H1 (cell line): ENCODE results near the gene DPT. TPM values are rescaled to one million over a fixed set of nuclear protein-coding genes. Genes with fewer than 3 reads are reported as not detected.

Source experiments
- CTCF ChIA-PET: fragments of 300-600 bp; sonication (Branson Sonifier 250); formaldehyde crosslinking; loops from one replicate; lab custom pipeline; 2021; ENCODE audit not compliant: partially characterized antibody; lab: Charles Lee
- POLR2A ChIA-PET: fragments of 300-600 bp; sonication (Branson Sonifier 250); formaldehyde crosslinking; loops from one replicate; lab custom pipeline; 2021; ENCODE audit warnings: inconsistent platforms; ENCODE audit not compliant: partially characterized antibody; lab: Charles Lee
- DNase-seq, 2 experiments: peaks; one replicate each; pipeline versions ENCODE4 v3.0.0 to v3.0.0-alpha.2; 2010 to 2022; ENCODE audit warnings: low spot score in 2 of 2, low read depth in 1 of 2, mixed read lengths in 1 of 2
- FAIRE-seq: peaks from 2 replicates; lab custom pipeline; 2011; peaks lifted over from hg19 to GRCh38; lab: Jason Lieb, UNC
- H2AFZ ChIP-seq: 2 replicates; pipeline ENCODE4 v1.8.1; 2012; ENCODE audit warnings: low read length, inconsistent platforms
- H2AK5ac ChIP-seq: 2 replicates; pipeline ENCODE4 v1.6.1; 2013; ENCODE audit warnings: low read depth, low read length
- H2BK120ac ChIP-seq: replicated peaks from 2 replicates; pipeline ENCODE3; 2013; ENCODE audit warnings: low read depth, low read length, inconsistent platforms
- H2BK12ac ChIP-seq: 2 replicates; pipeline ENCODE4 v1.6.1; 2013; ENCODE audit warnings: low read depth, low read length
- H2BK15ac ChIP-seq: 2 replicates; pipeline ENCODE4 v1.6.1; 2013; ENCODE audit warnings: low read length
- H2BK20ac ChIP-seq: 2 replicates; pipeline ENCODE4 v1.6.1; 2013; ENCODE audit warnings: low read length
- H2BK5ac ChIP-seq: 2 replicates; pipeline ENCODE4 v1.6.1; 2013; ENCODE audit warnings: low read depth, low read length
- H3K14ac ChIP-seq: 2 replicates; pipeline ENCODE4 v1.6.1; 2013; ENCODE audit warnings: inconsistent platforms; ENCODE audit not compliant: insufficient read length
- H3K18ac ChIP-seq: 2 replicates; pipeline ENCODE4 v1.6.1; 2013; ENCODE audit warnings: low read length; ENCODE audit errors: extremely low read depth
- H3K23ac ChIP-seq: 2 replicates; pipeline ENCODE4 v1.6.1; 2013; ENCODE audit warnings: inconsistent platforms; ENCODE audit not compliant: insufficient read length
- H3K23me2 ChIP-seq: 2 replicates; pipeline ENCODE4 v1.6.1; 2013; ENCODE audit warnings: low read depth, low read length
- H3K27ac ChIP-seq: 2 replicates; pipeline ENCODE4 v1.6.1; 2011; ENCODE audit warnings: low read depth, low read length, inconsistent platforms
- H3K27me3 ChIP-seq, 4 experiments: replicated peaks in 1 of 4; 1 replicate in 1 of 4; 2 replicates in 3 of 4; pipeline versions ENCODE4 v1.6.1 to v1.8.1; 2011 to 2013; ENCODE audit warnings: low read length in 3 of 4, mild to moderate bottlenecking in 3 of 4, inconsistent platforms in 2 of 4, mixed read lengths in 2 of 4, moderate library complexity in 1 of 4; ENCODE audit not compliant: control insufficient read depth in 3 of 4, insufficient read depth in 3 of 4; ENCODE audit errors: extremely low read depth in 1 of 4
- H3K36me3 ChIP-seq, 4 experiments: 2 replicates each; pipeline versions ENCODE4 v1.6.1 to v1.8.1; 2011 to 2013; ENCODE audit warnings: mild to moderate bottlenecking in 4 of 4, low read length in 3 of 4, moderate library complexity in 2 of 4, control low read depth in 1 of 4, inconsistent platforms in 1 of 4; ENCODE audit not compliant: insufficient read depth in 4 of 4, control insufficient read depth in 2 of 4
- H3K4ac ChIP-seq: replicated peaks from 2 replicates; pipeline ENCODE3; 2013; ENCODE audit warnings: low read length, low read depth, mixed read lengths, inconsistent platforms; ENCODE audit not compliant: insufficient read length
- H3K4me1 ChIP-seq, 4 experiments: replicated peaks in 1 of 4; 1 replicate in 1 of 4; 2 replicates in 3 of 4; pipeline versions ENCODE4 v1.6.1 to v1.8.1; 2011 to 2013; ENCODE audit warnings: low read length in 3 of 4, inconsistent platforms in 2 of 4, mixed read lengths in 1 of 4; ENCODE audit not compliant: insufficient read depth in 4 of 4, control insufficient read depth in 3 of 4
- H3K4me2 ChIP-seq, 2 experiments: 2 replicates each; pipeline versions ENCODE4 v1.6.1 to v1.8.1; 2011 to 2013; ENCODE audit warnings: low read depth in 2 of 2, low read length in 2 of 2, control low read depth in 1 of 2, inconsistent platforms in 1 of 2, mild to moderate bottlenecking in 1 of 2; ENCODE audit not compliant: insufficient read depth in 1 of 2
- H3K4me3 ChIP-seq, 4 experiments: fragments of 200-600, 300-600 bp in 1 of 4; sonication (generic), shearing (Covaris generic), sonication (Bioruptor Twin) in 1 of 4; 2 replicates each; pipeline versions ENCODE4 v1.5.1 to v1.8.1; 2011 to 2016; ENCODE audit warnings: low read length in 4 of 4, low read depth in 3 of 4, control low read depth in 2 of 4, inconsistent platforms in 2 of 4, mild to moderate bottlenecking in 2 of 4, mixed read lengths in 1 of 4, moderate library complexity in 1 of 4; ENCODE audit not compliant: insufficient read depth in 2 of 4; ENCODE audit errors: extremely low read depth in 1 of 4
- H3K56ac ChIP-seq: replicated peaks from 2 replicates; pipeline ENCODE3; 2013; ENCODE audit warnings: low read depth, mild to moderate bottlenecking, mixed read lengths, low read length, inconsistent platforms; ENCODE audit not compliant: insufficient read length
- H3K79me1 ChIP-seq: 2 replicates; pipeline ENCODE4 v1.6.1; 2013; ENCODE audit warnings: low read depth, low read length, control low read depth
- H3K79me2 ChIP-seq, 2 experiments: 2 replicates each; pipeline versions ENCODE4 v1.6.1 to v1.8.1; 2012 to 2013; ENCODE audit warnings: low read length in 2 of 2, mild to moderate bottlenecking in 2 of 2, inconsistent platforms in 1 of 2; ENCODE audit not compliant: insufficient read depth in 2 of 2, control insufficient read depth in 1 of 2
- H3K9ac ChIP-seq, 4 experiments: replicated peaks in 1 of 4; 1 replicate in 1 of 4; 2 replicates in 3 of 4; pipeline versions ENCODE4 v1.6.1 to v1.8.1; 2011 to 2013; ENCODE audit warnings: low read depth in 3 of 4, low read length in 3 of 4, control low read depth in 2 of 4, mild to moderate bottlenecking in 2 of 4, moderate library complexity in 2 of 4, inconsistent platforms in 1 of 4; ENCODE audit errors: extremely low read depth in 1 of 4
- H3K9me3 ChIP-seq, 2 experiments: 2 replicates each; pipeline versions ENCODE4 v1.6.1 to v1.8.1; 2012 to 2013; ENCODE audit warnings: mild to moderate bottlenecking in 2 of 2, moderate library complexity in 2 of 2, control low read depth in 1 of 2, inconsistent platforms in 1 of 2, low read depth in 1 of 2, low read length in 1 of 2, mixed read lengths in 1 of 2; ENCODE audit not compliant: insufficient read depth in 2 of 2
- H4K20me1 ChIP-seq, 2 experiments: replicated peaks in 1 of 2; 2 replicates each; pipeline versions ENCODE3 to v1.8.1; 2011 to 2013; ENCODE audit warnings: inconsistent platforms in 2 of 2, low read length in 2 of 2, mild to moderate bottlenecking in 1 of 2; ENCODE audit not compliant: insufficient read depth in 2 of 2, control insufficient read depth in 1 of 2
- H4K5ac ChIP-seq: 2 replicates; pipeline ENCODE4 v1.6.1; 2013; ENCODE audit warnings: low read length, low read depth, mixed read lengths, inconsistent platforms; ENCODE audit not compliant: insufficient read length
- H4K8ac ChIP-seq: 2 replicates; pipeline ENCODE4 v1.8.0; 2013; ENCODE audit warnings: mild to moderate bottlenecking, moderate library complexity, low read length, inconsistent platforms; ENCODE audit not compliant: insufficient read depth; ENCODE audit errors: extremely low read depth
- H4K91ac ChIP-seq: replicated peaks from 2 replicates; pipeline ENCODE3; 2013; ENCODE audit warnings: low read length, mixed read lengths, inconsistent platforms; ENCODE audit not compliant: insufficient read length
- ATF3 ChIP-seq: IDR thresholded peaks from 2 replicates; pipeline ENCODE4 v1.6.1; 2011; ENCODE audit warnings: low read depth, mild to moderate bottlenecking, low read length; ENCODE audit not compliant: insufficient read depth
- CHD1 ChIP-seq: IDR thresholded peaks from 2 replicates; pipeline ENCODE4 v1.6.1; 2012; ENCODE audit warnings: low read depth, low read length, improper control_type of control experiment
- EP300 ChIP-seq, 2 experiments: IDR thresholded peaks; 1 replicate in 1 of 2; 2 replicates in 1 of 2; pipeline ENCODE4 v1.6.1; 2011 to 2012; ENCODE audit warnings: low read depth in 2 of 2, low read length in 2 of 2, mild to moderate bottlenecking in 2 of 2, borderline replicate concordance in 1 of 2, inconsistent platforms in 1 of 2, moderate library complexity in 1 of 2
- GTF2F1 ChIP-seq: IDR thresholded peaks from 2 replicates; pipeline ENCODE4 v1.6.1; 2012; ENCODE audit warnings: low read depth, low read length, improper control_type of control experiment, borderline replicate concordance
- HDAC6 ChIP-seq: IDR thresholded peaks from one replicate; pipeline ENCODE4 v1.7.1; 2012; ENCODE audit warnings: low read depth, mild to moderate bottlenecking, inconsistent platforms, low read length, moderate library complexity
- KDM4A ChIP-seq: IDR thresholded peaks from one replicate; pipeline ENCODE4 v1.7.1; 2012; ENCODE audit warnings: low read depth, mild to moderate bottlenecking, moderate library complexity, low read length, inconsistent platforms; ENCODE audit not compliant: severe bottlenecking
- POLR2AphosphoS5 ChIP-seq: IDR thresholded peaks from 2 replicates; pipeline ENCODE4 v1.6.1; 2011; ENCODE audit warnings: low read depth, low read length
- POU5F1 ChIP-seq: IDR thresholded peaks from 2 replicates; pipeline ENCODE4 v1.6.1; 2011; ENCODE audit warnings: low read depth, mild to moderate bottlenecking, low read length, moderate library complexity
- SP2 ChIP-seq: IDR thresholded peaks from 2 replicates; pipeline ENCODE4 v1.6.1; 2012; ENCODE audit warnings: mild to moderate bottlenecking, low read length, inconsistent platforms
- SP4 ChIP-seq: IDR thresholded peaks from 2 replicates; pipeline ENCODE4 v1.6.1; 2012; ENCODE audit warnings: low read length, inconsistent platforms
- TAF1 ChIP-seq: IDR thresholded peaks from 2 replicates; pipeline ENCODE4 v1.6.1; 2011; ENCODE audit warnings: mild to moderate bottlenecking, low read depth, low read length
- TBP ChIP-seq: IDR thresholded peaks from 2 replicates; pipeline ENCODE4 v1.6.1; 2011; ENCODE audit warnings: low read depth, low read length, improper control_type of control experiment
- WGBS, 2 experiments: shearing (Covaris generic) in 1 of 2; methylation state at CpG; one replicate each; pipeline versions ENCODE4 v1.1.6 to v1.1.7; 2013 to 2015; ENCODE audit warnings: low lambda C conversion rate in 2 of 2, mixed read lengths in 2 of 2, inconsistent platforms in 1 of 2, low coverage in 1 of 2, missing lambda C conversion rate in 1 of 2; ENCODE audit not compliant: insufficient replicate concordance in 2 of 2, insufficient coverage in 1 of 2, insufficient read length in 1 of 2; ENCODE audit errors: extremely low coverage in 1 of 2, missing lambda C conversion rate in 1 of 2; 5-methylcytosine and 5-hydroxymethylcytosine counted together
- polyA plus RNA-seq, 7 experiments: library from polyadenylated mRNA; depleted of rRNA in 3 of 7; stranded (reverse) in 5 of 7; unstranded in 2 of 7; fragments of >200 nt in 5 of 7; fragments of 200-250 nt in 2 of 7; gene quantifications; 1 replicate in 5 of 7; 2 replicates in 1 of 7; 4 replicates in 1 of 7; pipeline versions ENCODE4 v1.2.1 to v1.2.3, GENCODE V29; 2011 to 2013; ENCODE audit warnings: missing spikeins in 2 of 7, mixed read lengths in 2 of 7
- total RNA-seq: library from RNA; stranded (reverse); fragmentation: NEBNext Ultra II Directional; extraction: Animal tissue kit (Norgen Biotek cat#: 25700); gene quantifications from 2 replicates; pipeline ENCODE4 v1.2.1, GENCODE V29; 2021
- TF ChIP-seq, protein P1 (sequence below): IDR thresholded peaks from 2 replicates; pipeline ENCODE4 v1.6.1; 2012; ENCODE audit warnings: inconsistent platforms

The DPT gene
- total and polyA plus RNA-seq, 2 of the 8 experiments (the other 6 are each of a cell fraction or from before 2014, with no cell fraction given), result not detected

DNA sequence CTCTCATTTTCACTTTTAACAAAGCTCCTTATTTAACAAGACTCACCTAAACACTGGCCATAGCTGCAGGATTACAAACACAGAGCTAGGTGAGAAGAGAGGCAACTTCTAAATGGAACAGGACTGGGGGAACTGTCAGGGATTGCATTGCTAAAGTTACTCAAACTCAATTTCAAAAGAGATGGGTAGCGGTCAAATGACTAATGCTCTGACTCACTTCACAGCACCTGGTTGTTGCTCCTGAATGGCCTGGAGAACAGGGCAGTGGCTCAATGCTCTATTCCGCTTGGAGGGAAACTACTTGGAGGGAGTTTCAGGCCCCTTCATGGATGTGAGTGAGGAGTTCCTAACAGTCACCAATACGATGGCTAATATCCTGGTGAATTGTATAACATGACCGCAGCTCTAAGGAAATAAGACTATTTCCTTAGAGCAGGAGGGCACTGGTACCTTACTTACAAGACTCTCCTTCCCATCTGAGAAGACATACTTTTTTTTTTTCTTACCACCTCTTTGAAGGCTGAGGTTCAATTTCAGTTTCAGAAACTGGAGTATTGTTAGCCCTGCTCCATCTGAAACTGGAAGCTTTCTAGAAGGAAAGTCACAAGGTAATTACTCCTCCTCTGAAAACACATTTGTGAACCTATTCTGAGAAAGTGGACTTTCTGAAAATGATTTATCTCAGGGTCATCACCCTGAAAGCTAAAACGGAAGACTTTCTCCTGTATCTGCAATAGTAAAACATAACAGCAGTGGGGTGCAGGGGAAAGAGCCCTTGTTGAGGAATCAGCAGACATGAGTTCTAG is 9.5 kb downstream of the DPT start:
- Histone ChIP-seq H3K79me1 (no peaks in the 10 kb centered on the region), H2AK5ac (no peak overlapping the region), H2BK5ac (no peak overlapping the region), H3K79me2 (no peaks in the 10 kb centered on the region), H3K56ac (no peak overlapping the region), H3K9ac (no peak overlapping the region), H3K4me3 (no peak overlapping the region), H3K27ac (no peak overlapping the region), H4K8ac (no peak overlapping the region), H3K9me3 (no peaks in the 10 kb centered on the region), H2AFZ (no peak overlapping the region), H3K4ac (no peak overlapping the region), H3K4me1 (no peaks in the 10 kb centered on the region), H4K5ac (no peak overlapping the region), H2BK12ac (no peak overlapping the region), H3K36me3 (no peaks in the 10 kb centered on the region), H2BK15ac (no peak overlapping the region), H3K4me2 (no peak overlapping the region), H4K91ac (no peak overlapping the region), H3K23ac (no peak overlapping the region), H2BK120ac (no peak overlapping the region), H4K20me1 (no peaks in the 10 kb centered on the region), H3K14ac (no peak overlapping the region), H3K27me3 (no peaks in the 10 kb centered on the region), H3K23me2 (no peaks in the 10 kb centered on the region), H2BK20ac (no peak overlapping the region), H3K18ac (no peak overlapping the region)
- ChIA-PET CTCF (interaction anchor here (0.8 to 1.3 kb wide), 4 partner anchors 9 to 185 kb away, joined by 3 to 4 read pairs (median 3); no protein-coding TSS in a partner anchor), POLR2A (no interaction called here)
- FAIRE-seq (no peak), DNase-seq (no peak)
- WGBS, 2 experiments, result 92% methylated on average over 5 of the region's 5 CpGs; no CpG with 5 or more reads in 1 of the 2 experiments
- no peak for TF ChIP-seq KDM4A
- TF ChIP-seq, protein P1, sequence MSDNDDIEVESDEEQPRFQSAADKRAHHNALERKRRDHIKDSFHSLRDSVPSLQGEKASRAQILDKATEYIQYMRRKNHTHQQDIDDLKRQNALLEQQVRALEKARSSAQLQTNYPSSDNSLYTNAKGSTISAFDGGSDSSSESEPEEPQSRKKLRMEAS, result no peak
- no peak for TF ChIP-seq SP2
- no peak for TF ChIP-seq HDAC6
- no peak for TF ChIP-seq TBP
- TF ChIP-seq ATF3, result no peak
- no peak for TF ChIP-seq TAF1
- TF ChIP-seq POU5F1, result no peak
- TF ChIP-seq EP300 (IDR thresholded peaks at IDR 0.05; ENCODE audit: borderline replicate concordance in 1 of 2, low read depth in 2 of 2, low read length in 2 of 2), result no peak
- TF ChIP-seq SP4, result no peak
- TF ChIP-seq GTF2F1, result no peak
- TF ChIP-seq CHD1, result no peak
- no peak for TF ChIP-seq POLR2AphosphoS5
